ENCODE data around the gene TRPM4. TPM values are rescaled to one million over a fixed set of nuclear protein-coding genes. Genes with fewer than 3 reads are reported as not detected.

Gene TRPM4
- total and polyA plus RNA-seq, 2 of the 8 experiments (the other 6 are each of a cell fraction or from before 2014, with no cell fraction given): 11.3 to 13.3 TPM

GRCh38 chr19:49182848-49183375, 25.3 kb downstream of the TRPM4 start:
- ChIA-PET CTCF (ENCODE audit: partially characterized antibody) (interaction anchor here (0.7 to 7.0 kb wide), 4 partner anchors 15 to 76 kb away, joined by 3 to 66 read pairs (median 4); no protein-coding TSS in a partner anchor), POLR2A (ENCODE audit: partially characterized antibody) (interaction anchor here (0.8 to 0.9 kb wide), 2 partner anchors 8 to 9 kb away, joined by 3 read pairs; no protein-coding TSS in a partner anchor)
- no peak for FAIRE-seq
- Histone ChIP-seq H3K36me3 (ENCODE audit: control insufficient read depth in 2 of 4, insufficient read depth in 4 of 4, low read length in 3 of 4) (no peaks in the 10 kb centered on the region), H3K27me3 (replicated peaks in 1 of 4; ENCODE audit: control insufficient read depth in 3 of 4, extremely low read depth in 1 of 4, insufficient read depth in 3 of 4, low read length in 3 of 4) (no peaks in the 10 kb centered on the region; a peak in 1 of 7 replicates), H2AFZ (ENCODE audit: low read length) (no peak overlapping the region), H3K27ac (ENCODE audit: low read depth, low read length) (no peak overlapping the region), H3K14ac (ENCODE audit: insufficient read length) (no peak overlapping the region), H2BK5ac (ENCODE audit: low read depth, low read length) (no peak overlapping the region), H3K56ac (replicated peaks; ENCODE audit: insufficient read length, low read depth, low read length) (no peak overlapping the region), H3K79me2 (ENCODE audit: control insufficient read depth in 1 of 2, insufficient read depth in 2 of 2, low read length in 2 of 2) (no peaks in the 10 kb centered on the region), H2BK120ac (replicated peaks; ENCODE audit: low read depth, low read length) (no peak overlapping the region), H2BK20ac (ENCODE audit: low read length) (no peak overlapping the region), H3K4ac (replicated peaks; ENCODE audit: insufficient read length, low read depth, low read length) (no peak overlapping the region), H3K4me2 (ENCODE audit: insufficient read depth in 1 of 2, low read depth in 2 of 2, low read length in 2 of 2) (no peak overlapping the region), H3K18ac (ENCODE audit: extremely low read depth, low read length) (no peak overlapping the region), H2BK15ac (ENCODE audit: low read length) (no peak overlapping the region), H2BK12ac (ENCODE audit: low read depth, low read length) (no peak overlapping the region), H4K8ac (ENCODE audit: extremely low read depth, insufficient read depth, low read length) (no peak overlapping the region), H3K9ac (replicated peaks in 1 of 4; ENCODE audit: extremely low read depth in 1 of 4, low read depth in 3 of 4, low read length in 3 of 4) (no peak overlapping the region), H3K4me1 (replicated peaks in 1 of 4; ENCODE audit: control insufficient read depth in 3 of 4, insufficient read depth in 4 of 4, low read length in 3 of 4) (0 out of 7 replicates have a peak, but pooled peaks cover 0 to 2% (median 0%) of the 10 kb centered on the region in 4 experiments), H3K79me1 (ENCODE audit: low read depth, low read length) (no peaks in the 10 kb centered on the region; the same call in 1 of the 2 replicates), H3K23ac (ENCODE audit: insufficient read length) (no peak overlapping the region), H3K4me3 (ENCODE audit: extremely low read depth in 1 of 4, insufficient read depth in 2 of 4, low read depth in 3 of 4, low read length in 4 of 4) (no peak overlapping the region), H3K23me2 (ENCODE audit: low read depth, low read length) (peaks cover 8% of the 10 kb centered on the region; the same call in 1 of the 2 replicates), H3K9me3 (ENCODE audit: insufficient read depth in 2 of 2, low read depth in 1 of 2, low read length in 1 of 2) (no peaks in the 10 kb centered on the region), H2AK5ac (ENCODE audit: low read depth, low read length) (no peak overlapping the region), H4K5ac (ENCODE audit: insufficient read length, low read depth, low read length) (no peak overlapping the region), H4K20me1 (replicated peaks in 1 of 2; ENCODE audit: control insufficient read depth in 1 of 2, insufficient read depth in 2 of 2, low read length in 2 of 2) (no peaks in the 10 kb centered on the region), H4K91ac (replicated peaks; ENCODE audit: insufficient read length, low read length) (no peak overlapping the region)
- no peak for DNase-seq (ENCODE audit: low read depth in 1 of 2, low spot score in 2 of 2)
- WGBS, 2 experiments (ENCODE audit: extremely low coverage in 1 of 2, insufficient coverage in 1 of 2, insufficient read length in 1 of 2, insufficient replicate concordance in 2 of 2, low coverage in 1 of 2, low lambda C conversion rate in 2 of 2, missing lambda C conversion rate in 1 of 2): 85% methylated on average over 26 of the region's 26 CpGs; no CpG with 5 or more reads in 1 of the 2 experiments
- TF ChIP-seq ATF2 (IDR thresholded peaks at IDR 0.05; ENCODE audit: low read length): no peak
- no peak for TF ChIP-seq EZH2 (IDR thresholded peaks at IDR 0.05; ENCODE audit: low read depth, low read length, severe bottlenecking)
- no peak for TF ChIP-seq TAF7 (optimal IDR thresholded peaks at IDR 0.05; ENCODE audit: borderline replicate concordance, low read depth, low read length)
- no peak for TF ChIP-seq RNF2 (IDR thresholded peaks at IDR 0.05; ENCODE audit: borderline replicate concordance, low read depth, low read length, missing control alignments, poor library complexity, severe bottlenecking)
- TF ChIP-seq YY1 (IDR thresholded peaks at IDR 0.05; ENCODE audit: low read depth, low read length): no peak
- no peak for TF ChIP-seq JUN (IDR thresholded peaks at IDR 0.05; ENCODE audit: low read depth, low read length)
- TF ChIP-seq CTBP2 (IDR thresholded peaks at IDR 0.05; ENCODE audit: borderline replicate concordance, insufficient read depth, insufficient read length, low read length): no peak
